NCI-H2171 (cell line): ENCODE measurements around the gene AWAT2.
"Not testable (repeated sequence)": the region's sequence is repeated elsewhere in the genome, so short reads cannot be mapped to it uniquely, and the experiment has no call there.

ENCODE experiments used
- DNase-seq: peaks from one replicate; lab custom pipeline; 2025; lab: John Stamatoyannopoulos, UW

AWAT2 gene

GRCh38 chrX:70041993-70042392, 7.7 kb downstream of the AWAT2 start:
- DNase-seq = no peak

DNA sequence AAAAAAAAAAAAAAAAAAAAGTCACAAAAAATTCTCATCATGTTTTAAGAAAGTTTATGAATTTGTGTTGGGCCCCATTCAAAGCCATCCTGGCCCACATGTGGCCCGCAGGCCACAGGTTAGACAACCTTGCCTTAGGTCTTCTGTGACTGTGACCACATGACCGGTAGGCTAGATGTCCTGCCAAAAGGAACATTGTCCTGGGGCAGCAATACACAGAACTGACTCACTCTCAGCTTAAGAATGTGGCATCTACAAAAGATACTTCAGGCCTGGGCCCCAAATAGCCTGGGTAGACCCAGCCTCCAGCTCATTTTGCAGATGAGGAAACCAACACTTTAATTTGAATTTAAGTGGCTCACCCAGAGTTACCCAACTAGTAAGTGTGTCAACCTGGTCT, 10.0 kb downstream of the AWAT2 start:
- DNase-seq = no peak

DNA sequence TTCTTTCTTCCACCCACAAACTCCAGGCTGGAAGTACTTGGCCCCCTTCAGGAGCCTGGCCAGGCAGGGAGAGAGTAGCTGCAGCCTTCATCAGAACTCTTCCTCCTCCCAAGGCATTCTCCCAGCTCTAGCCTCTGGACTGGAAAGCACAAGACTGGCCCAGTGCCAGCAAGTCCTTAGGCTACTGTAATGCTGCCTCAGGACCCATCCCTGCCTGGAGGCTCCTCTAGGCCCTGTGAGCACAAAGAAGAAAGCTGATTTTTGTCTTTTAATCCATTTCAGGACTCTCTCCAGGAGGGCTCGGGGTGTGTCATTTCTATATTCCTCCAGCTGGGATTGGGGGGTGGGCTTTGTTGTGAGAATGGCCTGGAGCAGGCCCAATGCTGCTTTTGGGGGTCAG, 10.8 kb downstream of the AWAT2 start:
- DNase-seq = no peak

DNA sequence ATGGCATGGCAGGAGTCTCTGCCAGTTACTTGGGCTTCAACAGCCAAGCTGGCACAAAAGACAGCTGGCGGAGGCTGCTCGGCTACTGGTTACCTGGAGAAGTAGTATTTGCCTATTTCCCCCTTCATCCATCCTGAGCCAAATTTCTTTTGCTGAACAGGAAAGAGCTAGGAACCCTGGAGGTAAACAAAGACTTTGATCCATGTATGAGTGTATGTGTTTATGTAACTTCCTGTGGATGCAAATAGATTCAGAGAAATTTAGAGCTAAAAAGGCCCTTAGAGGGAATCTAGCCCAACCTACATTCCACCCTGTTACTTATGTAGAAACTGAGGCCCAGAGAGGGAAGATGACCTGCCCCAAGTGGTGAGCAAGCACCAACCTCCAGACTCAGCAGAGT, 11.2 kb downstream of the AWAT2 start:
- DNase-seq = no peak

DNA sequence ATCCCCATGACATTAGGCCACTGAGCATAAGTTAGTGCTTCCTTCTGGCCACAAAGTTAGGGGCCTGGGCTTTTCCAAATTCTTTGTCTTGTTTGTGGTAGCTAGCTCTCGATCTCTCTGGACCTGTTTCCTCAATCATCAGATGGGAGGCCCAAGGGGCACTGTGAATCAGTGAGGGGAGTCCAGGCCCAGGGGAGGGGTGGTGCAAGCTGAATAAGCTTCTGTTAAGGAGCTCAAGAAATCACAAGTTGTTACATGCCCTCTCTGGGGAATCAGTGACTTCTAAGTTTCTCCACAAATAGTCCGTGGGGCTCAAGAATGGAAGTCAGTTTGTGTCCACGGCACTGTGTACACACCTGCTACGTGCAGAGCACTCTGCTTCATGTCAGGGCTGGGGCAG, 15.1 kb downstream of the AWAT2 start:
- no peak for DNase-seq

GRCh38 chrX:70033348-70034051, 16.2 kb downstream of the AWAT2 start:
- DNase-seq = no peak

DNA sequence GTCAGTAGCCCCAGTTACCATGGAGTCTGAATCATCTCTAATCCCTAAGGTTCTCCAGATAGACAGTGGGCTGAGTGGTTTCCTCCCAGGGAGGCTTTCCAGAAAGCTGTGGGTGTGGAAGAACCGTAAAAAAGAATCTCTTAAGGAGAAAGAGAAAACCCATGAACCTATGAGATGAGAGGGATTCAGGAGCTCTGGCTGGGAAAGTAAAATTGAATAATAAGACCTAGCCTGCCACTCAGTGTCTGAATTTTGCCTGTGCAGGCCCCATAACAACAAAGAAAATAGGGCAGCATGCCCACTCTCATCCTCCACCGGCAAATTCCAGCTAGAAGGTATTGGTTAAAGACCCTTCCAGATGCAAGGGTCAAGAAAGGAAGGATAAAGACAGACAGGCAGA, 16.9 kb downstream of the AWAT2 start:
- DNase-seq = no peak

DNA sequence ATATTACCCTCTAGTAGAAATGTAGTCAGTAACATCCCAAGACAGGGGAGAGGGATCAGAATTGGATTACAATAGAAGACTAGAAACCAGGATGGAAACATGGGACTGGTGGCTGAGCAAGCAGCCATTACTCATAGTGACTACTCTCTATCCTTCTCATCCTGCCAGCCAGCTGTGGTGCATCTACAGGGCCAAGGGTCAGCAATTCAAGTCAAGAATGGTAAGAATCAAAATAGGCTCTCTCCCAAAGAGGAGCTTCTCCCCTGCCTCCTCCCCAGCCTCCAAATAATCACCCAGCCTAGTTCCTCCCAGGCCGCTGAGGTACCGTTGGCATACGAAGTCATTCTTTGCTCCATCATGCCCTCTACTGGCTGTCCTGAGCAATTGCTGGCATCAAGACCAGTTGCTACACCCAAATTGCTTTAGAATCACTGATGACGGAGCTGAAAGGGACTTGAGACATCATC, 19.4 kb downstream of the AWAT2 start:
- peak; percentile 1 for DNase-seq

- no peak for DNase-seq
Observed at GRCh38 chrX:70029863-70030262, 19.9 kb downstream of the AWAT2 start.

DNA sequence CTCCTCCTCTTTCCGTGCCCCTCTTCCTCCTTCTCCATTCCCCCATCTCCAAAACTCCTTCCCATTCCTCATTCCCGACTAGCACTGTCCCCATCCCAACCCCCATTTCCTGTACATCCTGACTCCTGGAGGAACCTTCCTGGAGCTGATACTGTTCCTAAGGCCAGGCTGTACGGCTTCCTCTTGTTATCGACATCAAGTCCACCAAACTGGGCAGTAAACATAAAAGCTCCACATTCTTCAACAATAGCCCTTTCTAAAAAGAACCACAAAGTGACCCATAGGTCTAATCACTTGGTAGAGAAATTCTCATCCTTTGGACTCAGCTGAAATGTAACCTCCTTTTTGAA, 22.9 kb downstream of the AWAT2 start:
- no peak for DNase-seq

DNA sequence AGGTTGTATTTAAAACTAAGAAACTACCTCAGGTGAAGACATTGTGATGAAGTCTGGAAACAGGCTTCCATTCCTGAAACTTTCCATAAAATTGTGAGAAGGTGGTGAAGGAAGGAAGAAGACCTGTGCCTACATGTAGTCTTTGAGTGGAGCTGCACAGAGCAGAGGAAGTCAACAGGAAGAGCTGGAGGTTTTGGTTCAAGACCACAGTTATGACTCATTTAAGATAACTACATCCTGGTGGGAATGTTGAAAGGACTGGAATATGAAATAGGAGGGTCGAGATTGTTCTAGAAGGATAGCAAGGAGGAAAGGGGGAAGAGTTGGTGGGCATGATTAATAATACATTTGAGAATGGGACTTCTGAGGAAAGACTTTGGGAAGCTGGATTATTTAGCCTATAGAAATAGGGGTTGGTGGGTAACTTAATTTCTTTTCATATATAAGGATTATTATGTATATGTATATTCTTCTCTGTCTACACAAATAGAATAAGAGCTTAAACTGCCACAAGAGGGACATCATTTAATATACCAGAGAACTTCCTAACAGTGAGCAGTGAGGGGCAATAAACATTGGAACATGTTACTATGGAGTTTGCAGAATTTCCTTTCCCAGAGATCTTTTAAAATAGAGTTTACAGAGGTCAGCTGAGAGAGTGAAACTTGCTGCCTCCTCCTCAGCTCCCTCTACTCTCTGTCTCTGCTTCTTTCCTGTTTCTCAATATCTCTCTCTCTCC, 23.5 kb downstream of the AWAT2 start:
- DNase-seq = no peak

DNA sequence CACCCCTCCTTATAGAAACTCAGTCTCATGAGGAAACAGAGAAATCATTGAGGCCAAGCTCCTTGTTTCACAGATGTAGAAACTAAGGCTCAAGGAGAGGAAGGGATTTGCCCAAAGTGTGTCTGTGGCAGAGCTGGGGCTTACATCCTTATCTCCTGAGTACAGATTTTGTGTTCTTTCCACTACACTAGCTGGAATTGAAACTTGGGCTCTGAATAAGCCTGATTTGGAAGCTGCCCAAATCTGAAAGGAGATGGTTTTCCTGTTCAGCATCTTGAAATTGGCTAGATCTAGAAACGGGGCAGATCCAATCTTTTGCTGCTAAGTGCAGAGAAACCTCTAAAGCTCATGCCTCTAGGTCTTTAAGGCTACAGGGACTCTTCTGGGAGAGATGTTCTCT, 24.3 kb downstream of the AWAT2 start:
- DNase-seq = no peak

DNA sequence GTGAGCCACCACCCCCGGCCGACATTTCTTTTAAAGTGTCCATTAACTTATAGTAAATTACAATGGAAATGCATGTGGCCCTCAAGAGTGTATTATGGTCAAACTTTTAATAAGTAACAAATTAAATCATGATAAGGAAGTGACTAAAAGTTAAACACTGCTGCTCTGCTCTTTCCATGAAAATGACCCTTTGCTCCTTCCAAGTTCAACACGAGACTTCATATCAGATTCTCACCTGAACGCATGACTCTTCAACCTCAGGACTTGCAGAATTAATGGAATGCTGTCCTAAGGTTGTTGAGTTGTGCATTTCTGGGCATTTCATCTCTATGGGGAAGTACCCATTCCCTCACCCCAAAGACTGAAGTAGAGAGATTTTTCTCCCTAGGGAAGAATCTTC, 27.1 kb downstream of the AWAT2 start:
- DNase-seq = no peak

DNA sequence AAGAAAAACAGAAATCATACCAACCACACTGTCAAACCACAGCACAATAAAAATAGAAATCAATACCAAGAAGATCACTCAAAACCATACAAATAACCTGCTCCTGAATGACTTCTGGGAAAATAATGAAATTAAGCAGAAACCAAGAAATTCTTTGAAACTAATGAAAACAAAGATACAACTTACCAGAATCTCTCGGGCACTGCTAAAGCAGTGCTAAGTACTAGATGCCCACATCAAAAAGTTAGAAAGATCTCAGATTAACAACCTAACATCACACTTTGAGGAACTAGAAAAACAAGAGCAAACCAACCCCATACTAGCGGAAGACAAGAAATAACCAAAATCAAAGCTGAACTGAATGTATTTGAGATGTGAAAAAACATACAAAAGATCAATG, 33.2 kb downstream of the AWAT2 start:
- DNase-seq = no peak

DNA sequence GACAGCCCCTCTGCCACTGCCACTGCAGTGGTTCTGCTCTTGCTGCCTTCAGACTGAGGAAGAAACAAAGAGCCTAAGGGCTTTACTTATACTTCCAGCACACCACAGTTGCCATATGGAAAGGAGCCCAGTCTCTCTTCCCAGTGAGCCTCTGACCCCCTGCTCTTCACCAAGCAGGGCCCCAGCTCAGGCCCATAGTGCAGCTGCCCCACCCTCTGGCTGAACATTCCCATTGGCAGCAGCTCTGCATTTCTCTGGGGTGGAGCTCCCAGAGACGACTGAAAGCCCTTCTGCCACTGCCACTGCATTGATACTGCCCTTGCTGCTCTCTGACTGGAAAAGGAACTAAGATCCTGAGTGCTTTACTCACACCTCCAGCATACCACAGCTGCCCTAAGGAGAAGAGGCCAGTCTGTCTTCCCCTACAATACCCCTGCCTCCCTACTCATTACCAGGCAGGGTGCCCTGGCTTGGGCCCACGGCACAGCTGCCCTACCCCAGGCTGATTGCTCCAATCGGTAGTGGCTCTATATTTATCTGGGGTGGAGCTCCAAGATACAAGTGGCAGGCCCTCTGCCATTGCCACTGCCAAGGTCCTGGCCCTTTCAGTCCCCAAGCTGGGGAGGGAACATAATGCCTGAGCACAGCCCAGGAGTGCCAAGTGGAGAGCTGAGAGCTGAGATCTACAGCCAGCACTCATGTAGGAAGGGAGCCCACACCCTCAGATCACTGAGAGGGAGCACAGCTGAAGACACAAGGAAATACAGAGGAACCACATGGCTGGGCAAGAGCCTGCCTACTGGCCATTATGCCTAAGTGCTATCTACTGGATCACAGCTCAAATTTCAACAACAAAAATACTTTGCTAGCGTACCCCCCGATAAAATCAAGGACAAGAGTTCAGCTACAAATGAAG, 36.0 kb downstream of the AWAT2 start:
- DNase-seq = no peak

DNA sequence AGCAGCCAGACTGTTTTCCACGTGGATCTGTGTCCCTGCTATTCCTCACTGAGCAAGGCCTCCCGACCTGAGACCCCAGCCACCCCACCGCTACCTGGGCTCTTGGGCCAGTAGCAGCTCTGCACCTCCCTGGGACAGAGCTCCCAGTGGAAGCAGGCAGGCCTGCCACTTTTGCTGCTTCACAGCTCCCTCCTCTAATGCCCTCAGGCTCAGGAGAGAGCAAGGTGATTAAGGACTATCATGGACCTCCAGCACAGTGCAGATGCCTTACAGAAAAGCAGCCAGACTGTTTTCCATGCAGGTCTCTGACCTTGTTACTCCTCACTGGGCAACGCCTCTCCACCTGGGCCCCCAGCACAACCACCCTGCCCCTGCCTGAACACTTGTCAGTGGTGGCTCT, 37.0 kb downstream of the AWAT2 start:
- no peak for DNase-seq

DNA sequence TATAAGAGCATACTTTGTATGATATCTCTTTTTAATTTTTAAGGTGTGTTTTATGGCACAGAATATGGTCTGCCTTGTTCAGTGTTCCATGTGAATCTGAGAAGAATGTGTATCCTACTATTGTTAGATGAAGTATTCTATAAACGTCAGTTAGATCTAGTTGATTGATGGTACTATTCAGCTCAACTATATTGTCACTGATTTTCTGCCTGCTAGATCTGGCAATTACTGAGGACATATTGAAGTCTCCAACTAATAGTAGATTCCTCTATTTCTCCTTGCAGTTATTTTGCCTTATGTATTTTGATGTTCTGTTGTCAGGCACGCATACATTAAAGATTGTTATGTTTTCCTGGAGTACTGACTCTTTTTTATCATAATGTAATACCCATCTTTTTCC, 39.8 kb downstream of the AWAT2 start:
- DNase-seq = no peak

DNA sequence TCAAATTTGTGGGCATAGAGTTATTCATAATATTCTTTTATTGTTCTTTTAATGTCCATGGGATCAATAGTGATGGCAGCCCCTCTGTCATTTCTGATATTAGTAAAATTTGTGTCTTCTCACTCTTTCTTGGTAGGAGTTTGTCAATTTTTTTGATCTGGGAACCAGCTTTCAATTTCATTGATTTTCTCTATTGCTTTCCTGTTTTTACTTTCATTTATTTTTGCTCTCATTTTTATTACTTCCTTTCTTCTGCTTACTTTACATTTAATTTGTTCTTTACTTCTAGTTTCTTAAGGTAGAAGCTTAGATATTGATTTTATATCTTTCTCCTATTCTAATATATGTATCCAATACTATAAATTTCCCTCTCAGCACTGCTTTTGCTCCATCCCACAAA, 40.7 kb downstream of the AWAT2 start:
- DNase-seq = no peak

GRCh38 chrX:70007946-70008345, 41.8 kb downstream of the AWAT2 start:
- DNase-seq = no peak

- no peak for DNase-seq
Observed at GRCh38 chrX:70001708-70002341, 47.9 kb downstream of the AWAT2 start.

GRCh38 chrX:70001269-70001668, 48.5 kb downstream of the AWAT2 start:
- DNase-seq = peak; percentile 1

GRCh38 chrX:69998299-69998698, 51.4 kb downstream of the AWAT2 start:
- not testable (repeated sequence) for DNase-seq
